SU-DHL-6 (cell line): ENCODE results near the gene KRT8.

ENCODE experiments used
- H2AFZ ChIP-seq: fragments of 200-600 bp; sonication (generic); 2 replicates; pipeline ENCODE4 v1.6.1; 2014; ENCODE audit warnings: low read depth, mild to moderate bottlenecking, moderate library complexity, mixed read lengths, antibody characterized with exemption, low read length; ENCODE audit not compliant: severe bottlenecking
- H3F3A ChIP-seq: fragments of 200-600 bp; shearing (Covaris generic); 2 replicates; pipeline ENCODE4 v1.6.0; 2016; ENCODE audit warnings: antibody characterized with exemption, mild to moderate bottlenecking; ENCODE audit not compliant: insufficient read depth
- H3K27ac ChIP-seq: fragments of 200-600 bp; sonication (generic); 2 replicates; pipeline ENCODE4 v1.5.1; 2016; ENCODE audit warnings: low read depth, mild to moderate bottlenecking, low read length, moderate library complexity, mixed read lengths
- H3K27me3 ChIP-seq: fragments of 200-600 bp; sonication (generic), shearing (Covaris generic); 2 replicates; pipeline ENCODE4 v1.6.0; 2014; ENCODE audit warnings: mild to moderate bottlenecking, low read length
- H3K36me3 ChIP-seq: fragments of 200-600 bp; sonication (generic); 2 replicates; pipeline ENCODE4 v1.6.1; 2014; ENCODE audit warnings: mild to moderate bottlenecking, low read length, mixed read lengths
- H3K4me2 ChIP-seq: fragments of 300-600, 200-600 bp; shearing (Covaris generic), sonication (generic); 2 replicates; pipeline ENCODE4 v1.6.0; 2014; ENCODE audit warnings: low read length, low read depth, mild to moderate bottlenecking; ENCODE audit not compliant: poor library complexity, severe bottlenecking
- H3K4me3 ChIP-seq: fragments of 200-600 bp; sonication (generic); 2 replicates; pipeline ENCODE4 v1.5.1; 2014; ENCODE audit warnings: antibody characterized with exemption, low read length, mild to moderate bottlenecking, mixed read lengths; ENCODE audit not compliant: insufficient read depth, poor library complexity, severe bottlenecking
- H3K79me2 ChIP-seq: fragments of 200-600 bp; sonication (generic); 2 replicates; pipeline ENCODE4 v1.6.1; 2014; ENCODE audit warnings: mild to moderate bottlenecking, low read length, moderate library complexity; ENCODE audit not compliant: insufficient read depth
- H3K9ac ChIP-seq: fragments of 200-600 bp; sonication (generic); 2 replicates; pipeline ENCODE4 v1.7.0; 2014; ENCODE audit warnings: mild to moderate bottlenecking, low read length
- H3K9me2 ChIP-seq: fragments of 200-600 bp; sonication (generic); replicated peaks from 2 replicates; pipeline ENCODE4 v1.6.1; 2014; ENCODE audit warnings: low read length; ENCODE audit not compliant: insufficient read depth
- H3K9me3 ChIP-seq: fragments of 200-600 bp; sonication (generic); 2 replicates; pipeline ENCODE4 v1.6.1; 2014; ENCODE audit warnings: low read length, mixed read lengths; ENCODE audit not compliant: insufficient read depth
- H4K20me1 ChIP-seq: fragments of 200-600 bp; sonication (generic); 2 replicates; pipeline ENCODE4 v1.6.1; 2014; ENCODE audit warnings: low read depth, mild to moderate bottlenecking, antibody characterized with exemption, low read length, moderate library complexity, mixed read lengths
- EZH2phosphoT487 ChIP-seq: fragments of 200-600 bp; sonication (generic), shearing (Covaris generic); conservative IDR thresholded peaks from 2 replicates; pipeline ENCODE4 v1.6.1; 2018; ENCODE audit warnings: mild to moderate bottlenecking, antibody characterized with exemption, low read length, moderate library complexity, mixed read lengths
- TF ChIP-seq, protein P1 (sequence below): fragments of 200-600 bp; sonication (generic); IDR thresholded peaks from one replicate; pipeline ENCODE4 v1.5.1; 2017; ENCODE audit warnings: antibody characterized with exemption, mild to moderate bottlenecking, low read length, moderate library complexity; ENCODE audit not compliant: insufficient read depth, poor library complexity, severe bottlenecking

KRT8 gene

DNA sequence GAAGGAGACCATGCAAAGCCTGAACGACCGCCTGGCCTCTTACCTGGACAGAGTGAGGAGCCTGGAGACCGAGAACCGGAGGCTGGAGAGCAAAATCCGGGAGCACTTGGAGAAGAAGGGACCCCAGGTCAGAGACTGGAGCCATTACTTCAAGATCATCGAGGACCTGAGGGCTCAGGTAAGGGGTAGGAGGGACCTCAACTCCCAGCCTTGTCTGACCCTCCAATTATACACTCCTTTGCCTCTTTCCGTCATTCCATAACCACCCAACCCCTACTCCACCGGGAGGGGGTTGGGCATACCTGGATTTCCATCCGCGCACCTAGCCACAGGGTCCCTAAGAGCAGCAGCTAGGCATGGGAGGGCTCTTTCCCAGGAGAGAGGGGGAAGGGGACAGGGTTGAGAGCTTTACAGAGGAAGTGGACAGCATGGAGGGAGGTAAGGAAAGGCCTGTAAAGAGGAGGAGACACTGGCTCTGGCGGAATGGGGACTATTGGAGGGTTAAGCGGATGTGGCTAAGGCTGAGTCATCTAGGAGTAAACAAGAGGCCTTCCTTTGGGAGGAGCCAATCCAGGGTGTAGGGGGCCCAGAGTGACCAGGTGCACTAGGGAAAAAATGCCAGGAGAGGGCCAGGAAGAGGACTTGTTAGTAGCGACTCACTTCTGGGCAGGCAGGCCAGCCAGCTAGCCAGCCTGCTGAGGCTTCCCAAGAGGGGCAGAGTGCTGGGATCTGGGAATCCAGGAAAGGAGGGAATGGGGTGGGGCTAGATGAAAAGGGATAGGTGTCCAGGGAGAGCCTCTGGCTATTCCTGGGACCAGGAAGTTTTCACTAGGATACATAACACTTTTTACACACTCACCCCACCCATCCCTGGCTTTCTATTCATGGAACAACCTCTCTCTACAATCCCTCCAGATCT lies 44.8 kb upstream of the KRT8 start:
- Histone ChIP-seq H3F3A (no peaks in the 10 kb centered on the region), H3K9me2 (no peaks in the 10 kb centered on the region), H2AFZ (no peak overlapping the region), H3K9me3 (no peaks in the 10 kb centered on the region), H4K20me1 (no peaks in the 10 kb centered on the region), H3K4me3 (no peak overlapping the region), H3K36me3 (no peaks in the 10 kb centered on the region), H3K4me2 (no peak overlapping the region), H3K27ac (no peak overlapping the region), H3K79me2 (no peaks in the 10 kb centered on the region), H3K27me3 (no peaks in the 10 kb centered on the region), H3K9ac (no peak overlapping the region)
- no peak for TF ChIP-seq EZH2phosphoT487
- TF ChIP-seq, protein P1, sequence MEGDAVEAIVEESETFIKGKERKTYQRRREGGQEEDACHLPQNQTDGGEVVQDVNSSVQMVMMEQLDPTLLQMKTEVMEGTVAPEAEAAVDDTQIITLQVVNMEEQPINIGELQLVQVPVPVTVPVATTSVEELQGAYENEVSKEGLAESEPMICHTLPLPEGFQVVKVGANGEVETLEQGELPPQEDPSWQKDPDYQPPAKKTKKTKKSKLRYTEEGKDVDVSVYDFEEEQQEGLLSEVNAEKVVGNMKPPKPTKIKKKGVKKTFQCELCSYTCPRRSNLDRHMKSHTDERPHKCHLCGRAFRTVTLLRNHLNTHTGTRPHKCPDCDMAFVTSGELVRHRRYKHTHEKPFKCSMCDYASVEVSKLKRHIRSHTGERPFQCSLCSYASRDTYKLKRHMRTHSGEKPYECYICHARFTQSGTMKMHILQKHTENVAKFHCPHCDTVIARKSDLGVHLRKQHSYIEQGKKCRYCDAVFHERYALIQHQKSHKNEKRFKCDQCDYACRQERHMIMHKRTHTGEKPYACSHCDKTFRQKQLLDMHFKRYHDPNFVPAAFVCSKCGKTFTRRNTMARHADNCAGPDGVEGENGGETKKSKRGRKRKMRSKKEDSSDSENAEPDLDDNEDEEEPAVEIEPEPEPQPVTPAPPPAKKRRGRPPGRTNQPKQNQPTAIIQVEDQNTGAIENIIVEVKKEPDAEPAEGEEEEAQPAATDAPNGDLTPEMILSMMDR = no peak

DNA sequence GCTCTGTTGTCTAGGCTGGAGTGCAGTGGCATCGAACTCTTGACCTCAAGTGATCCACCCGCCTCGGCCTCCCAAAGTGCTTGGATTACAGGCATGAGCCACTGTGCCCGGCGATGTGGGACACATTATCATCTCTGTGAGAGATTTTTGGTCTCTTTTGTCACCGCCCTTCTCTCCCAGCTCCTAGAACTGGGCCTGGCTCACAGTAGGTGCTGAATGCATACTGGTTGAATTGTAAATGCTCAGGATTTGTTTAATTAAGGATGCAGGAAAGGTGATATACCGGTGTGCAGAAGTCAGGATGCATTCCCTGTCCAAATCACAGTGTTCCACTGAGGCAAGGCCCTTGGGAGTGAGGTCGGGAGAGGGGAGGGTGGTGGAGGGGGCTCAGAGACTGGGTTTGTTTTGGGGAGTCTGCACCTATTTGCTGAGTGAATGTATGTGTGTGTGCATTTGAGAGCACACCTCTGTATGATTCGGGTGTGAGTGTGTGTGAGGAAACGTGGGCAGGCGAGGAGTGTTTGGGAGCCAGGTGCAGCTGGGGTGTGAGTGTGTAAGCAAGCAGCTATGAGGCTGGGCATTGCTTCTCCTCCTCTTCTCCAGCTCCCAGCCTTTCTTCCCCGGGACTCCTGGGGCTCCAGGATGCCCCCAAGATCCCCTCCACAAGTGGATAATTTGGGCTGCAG lies 43.0 kb upstream of the KRT8 start:
- Histone ChIP-seq H3K27me3 (no peaks in the 10 kb centered on the region), H3K27ac (no peak overlapping the region), H4K20me1 (no peaks in the 10 kb centered on the region), H3K4me3 (no peak overlapping the region), H3K79me2 (no peaks in the 10 kb centered on the region), H3K4me2 (no peak overlapping the region), H3K9ac (no peak overlapping the region), H3K9me2 (no peaks in the 10 kb centered on the region), H3F3A (no peaks in the 10 kb centered on the region), H3K36me3 (no peaks in the 10 kb centered on the region), H2AFZ (no peak overlapping the region), H3K9me3 (no peaks in the 10 kb centered on the region)
- TF ChIP-seq, protein P1 = no peak
- no peak for TF ChIP-seq EZH2phosphoT487

DNA sequence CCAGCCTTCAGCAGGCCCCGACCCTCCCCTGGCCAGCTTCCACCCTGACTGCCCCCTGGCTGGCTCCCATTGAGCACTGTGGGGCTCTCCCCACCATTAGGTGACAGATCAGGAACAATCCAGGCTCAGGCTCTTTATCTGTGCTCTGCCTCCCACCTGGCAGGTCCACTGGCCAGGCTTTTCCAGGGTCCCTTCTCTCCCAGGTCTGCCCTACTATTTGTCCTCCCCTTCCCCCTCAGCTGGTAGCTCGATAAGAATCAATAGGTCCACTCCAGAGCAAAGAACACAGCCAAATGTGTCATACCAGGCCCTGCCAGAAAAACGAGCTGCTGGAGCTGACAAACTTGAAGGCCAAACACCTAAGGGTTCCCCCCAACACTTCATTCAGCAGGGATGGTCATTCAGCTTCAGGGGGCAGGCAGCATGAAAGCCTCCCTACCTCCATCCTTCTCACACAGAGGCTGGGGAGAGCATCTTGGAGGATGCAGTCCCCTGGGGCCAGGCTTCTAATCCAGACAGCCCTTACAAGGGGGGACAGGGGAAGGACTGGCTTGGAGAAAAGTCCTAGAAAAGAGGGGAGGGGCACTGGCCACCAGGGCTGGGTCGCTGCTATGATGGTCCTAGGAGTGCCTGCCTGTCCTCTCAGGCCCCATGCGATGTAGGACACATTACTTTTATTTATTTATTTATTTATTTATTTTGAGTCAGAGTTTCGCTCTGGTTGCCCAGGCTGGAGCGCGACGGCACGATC lies 42.1 kb upstream of the KRT8 start:
- H4K20me1 ChIP-seq = no peaks in the 10 kb centered on the region
- no peaks in the 10 kb centered on the region for H3K9me3 ChIP-seq
- no peaks in the 10 kb centered on the region for H3K27me3 ChIP-seq
- no peak overlapping the region for H3K4me3 ChIP-seq
- H3K9me2 ChIP-seq = no peaks in the 10 kb centered on the region
- H3K27ac ChIP-seq = no peak overlapping the region
- H3F3A ChIP-seq = no peaks in the 10 kb centered on the region
- H3K36me3 ChIP-seq = no peaks in the 10 kb centered on the region
- H3K9ac ChIP-seq = no peak overlapping the region
- H3K4me2 ChIP-seq = no peak overlapping the region
- H3K79me2 ChIP-seq = no peaks in the 10 kb centered on the region
- H2AFZ ChIP-seq = no peak overlapping the region
- TF ChIP-seq, protein P1 = no peak
- no peak for TF ChIP-seq EZH2phosphoT487
